HEK293T (cell line): ENCODE results near the gene SCNN1B.

ENCODE experiments used
- BHLHE40 ChIP-seq: fragments of 450-650 bp; IDR thresholded peaks from 2 replicates; pipeline ENCODE4 v1.6.1; 2016; ENCODE audit warnings: mild to moderate bottlenecking, moderate library complexity, borderline replicate concordance
- FOXM1 ChIP-seq: fragments of 450-650 bp; IDR thresholded peaks from 2 replicates; pipeline ENCODE4 v1.6.1; 2017; ENCODE audit warnings: mild to moderate bottlenecking, borderline replicate concordance
- LEF1 ChIP-seq: fragments of 450-650 bp; IDR thresholded peaks from 2 replicates; pipeline ENCODE4 v1.6.1; 2017; ENCODE audit warnings: mild to moderate bottlenecking, borderline replicate concordance
- NFRKB ChIP-seq: fragments of 450-650 bp; IDR thresholded peaks from 2 replicates; pipeline ENCODE4 v1.6.1; 2016; ENCODE audit warnings: mild to moderate bottlenecking, moderate library complexity
- SP1 ChIP-seq: fragments of 450-650 bp; IDR thresholded peaks from 2 replicates; pipeline ENCODE4 v1.6.1; 2017
- SUZ12 ChIP-seq: fragments of 450-650 bp; IDR thresholded peaks from 2 replicates; pipeline ENCODE4 v1.6.1; 2016; ENCODE audit warnings: mild to moderate bottlenecking
- TARDBP ChIP-seq: fragments of 450-650 bp; IDR thresholded peaks from 2 replicates; pipeline ENCODE4 v1.6.1; 2016

- TF ChIP-seq SUZ12, result no peak
- no peak for TF ChIP-seq SP1
- TF ChIP-seq FOXM1, result no peak
- no peak for TF ChIP-seq TARDBP
- no peak for TF ChIP-seq LEF1
- TF ChIP-seq BHLHE40, result no peak
- no peak for TF ChIP-seq NFRKB
Measured at GRCh38 chr16:23334457-23334853, 32.4 kb downstream of the SCNN1B start.
